Loucy (cell line): ENCODE results near the gene ZNF341.

ENCODE experiments used
- CTCF ChIP-seq: fragments of 200-600 bp; sonication (generic); conservative IDR thresholded peaks from 2 replicates; pipeline ENCODE4 v1.5.1; 2014; ENCODE audit warnings: mild to moderate bottlenecking, antibody characterized with exemption, low read length
- EZH2phosphoT487 ChIP-seq: fragments of 200-600 bp; IDR thresholded peaks from 2 replicates; pipeline ENCODE4 v1.6.1; 2018; ENCODE audit warnings: antibody characterized with exemption, mild to moderate bottlenecking, moderate library complexity, borderline replicate concordance

DNA sequence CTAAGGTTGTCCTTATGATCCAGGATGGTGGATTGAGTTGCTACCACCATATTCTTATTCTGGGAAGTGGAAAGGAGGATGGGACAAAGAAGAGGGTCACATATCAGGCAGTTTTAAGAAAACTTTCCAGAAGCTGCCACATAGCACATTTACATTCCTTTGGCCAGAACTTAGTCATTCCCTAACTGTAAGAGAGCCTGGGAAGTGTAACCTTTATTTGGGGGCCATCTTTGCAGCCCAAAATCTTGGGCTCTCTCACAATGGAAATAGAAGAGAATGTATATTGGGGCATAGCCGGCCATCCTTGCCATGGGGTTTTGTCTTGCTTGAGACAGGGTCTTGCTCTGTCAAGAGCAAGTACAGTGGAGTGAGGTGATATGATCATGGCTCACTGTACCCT lies 8.4 kb downstream of the ZNF341 start:
- TF ChIP-seq CTCF (no peak), EZH2phosphoT487 (no peak)
